K562 (cell line): ENCODE results near the gene CEMIP. TPM values are rescaled to one million over a fixed set of nuclear protein-coding genes. Genes with fewer than 3 reads are reported as not detected.

ENCODE experiments used
- HOXB6 ChIP-seq: fragments of 250-450 bp; sonication (Bioruptor Pico); IDR thresholded peaks from 2 replicates; pipeline ENCODE4 v1.5.1; 2022; ENCODE audit warnings: mild to moderate bottlenecking, borderline replicate concordance
- NR2C1 ChIP-seq, 2 experiments: fragments of 450-650 bp; IDR thresholded peaks; 2 replicates each; pipeline ENCODE4 v1.6.1; 2017; ENCODE audit warnings: mild to moderate bottlenecking in 2 of 2, antibody characterized with exemption in 1 of 2, inconsistent platforms in 1 of 2, missing compliant biosample characterization in 1 of 2, missing genetic modification characterization in 1 of 2
- NRF1 ChIP-seq, 2 experiments: fragments of 450-650 bp; IDR thresholded peaks in 1 of 2; conservative IDR thresholded peaks in 1 of 2; 2 replicates each; pipeline ENCODE4 v1.6.1; 2014; ENCODE audit warnings: mild to moderate bottlenecking in 2 of 2
- PHB2 ChIP-seq: fragments of 450-650 bp; IDR thresholded peaks from 2 replicates; pipeline ENCODE4 v1.6.1; 2017; ENCODE audit warnings: low read depth
- PHF20 ChIP-seq: fragments of 450-650 bp; IDR thresholded peaks from 2 replicates; pipeline ENCODE4 v1.6.1; 2018; ENCODE audit not compliant: partially characterized antibody
- SIN3A ChIP-seq, 2 experiments: fragments of 150-350 bp in 1 of 2; IDR thresholded peaks; 2 replicates each; pipeline ENCODE4 v1.6.1; 2011 to 2016; ENCODE audit warnings: borderline replicate concordance in 2 of 2, low read depth in 2 of 2, low read length in 2 of 2, mild to moderate bottlenecking in 2 of 2, moderate library complexity in 2 of 2; ENCODE audit not compliant: control insufficient read depth in 1 of 2
- SMAD3 ChIP-seq: fragments of 450-650 bp; formaldehyde crosslinking; conservative IDR thresholded peaks from 2 replicates; pipeline ENCODE4 v1.4.0; 2020; ENCODE audit warnings: mild to moderate bottlenecking
- SMARCA5 ChIP-seq: fragments of 450-650 bp; IDR thresholded peaks from 2 replicates; pipeline ENCODE4 v1.6.1; 2016
- SRSF9 ChIP-seq: fragments of 200-400 bp; formaldehyde crosslinking; IDR thresholded peaks from 2 replicates; pipeline ENCODE4 v1.6.1; 2017; ENCODE audit warnings: low read depth, low read length, borderline replicate concordance
- UBTF ChIP-seq, 2 experiments: IDR thresholded peaks; 2 replicates each; pipeline ENCODE4 v1.6.1; 2012; ENCODE audit warnings: improper control_type of control experiment in 2 of 2, low read depth in 2 of 2, low read length in 2 of 2, borderline replicate concordance in 1 of 2
- WHSC1 ChIP-seq: IDR thresholded peaks from one replicate; pipeline ENCODE4 v1.6.1; 2012; ENCODE audit warnings: low read length, control low read depth, inconsistent platforms
- ZFX ChIP-seq: sonication (generic); formaldehyde crosslinking; IDR thresholded peaks from 2 replicates; pipeline ENCODE4 v1.8.0; 2022; ENCODE audit warnings: mild to moderate bottlenecking, missing genetic modification reagents, moderate library complexity
- ZNF12 ChIP-seq: sonication (generic); formaldehyde crosslinking; IDR thresholded peaks from 2 replicates; pipeline ENCODE4 v1.4.0; 2020; ENCODE audit warnings: mild to moderate bottlenecking, missing genetic modification reagents
- ZNF134 ChIP-seq: fragments of 250-450 bp; sonication (Bioruptor Pico); conservative IDR thresholded peaks from 2 replicates; pipeline ENCODE4 v1.4.0; 2020
- ZNF407 ChIP-seq: fragments of 450-650 bp; IDR thresholded peaks from 2 replicates; pipeline ENCODE4 v1.6.1; 2016; ENCODE audit warnings: low read depth
- ZNF431 ChIP-seq: sonication (generic); formaldehyde crosslinking; IDR thresholded peaks from 2 replicates; pipeline ENCODE4 v1.8.0; 2022; ENCODE audit warnings: mild to moderate bottlenecking, missing genetic modification reagents
- polyA plus RNA-seq, 8 experiments: library from polyadenylated mRNA; depleted of rRNA in 4 of 8; stranded (reverse) in 5 of 8; unstranded in 3 of 8; fragments of >200 nt; fragmentation: Nextera tagmentation in 2 of 8; fragmentation: Illumina TruSeq in 1 of 8; extraction: Ambion mirVana in 2 of 8; extraction: Trizol in 1 of 8; gene quantifications; 2 replicates each; pipeline versions ENCODE4 v1.2.1 to v1.2.3, GENCODE V29; 2011 to 2014; ENCODE audit warnings: inconsistent platforms in 1 of 8, missing spikeins in 1 of 8
- total RNA-seq, 7 experiments: library from RNA; depleted of rRNA in 6 of 7; stranded (reverse); fragments of >200 nt in 6 of 7; fragmentation: Illumina TruSeq in 2 of 7; extraction: Trizol in 2 of 7; gene quantifications; 2 replicates each; pipeline versions ENCODE4 v1.2.1 to v1.2.3, GENCODE V29; 2011 to 2021; ENCODE audit warnings: low replicate concordance in 1 of 7
- TF ChIP-seq, protein P1 (sequence below): sonication (generic); formaldehyde crosslinking; IDR thresholded peaks from 2 replicates; pipeline ENCODE4 v1.8.1; 2023; ENCODE audit warnings: mild to moderate bottlenecking, missing genetic modification reagents

Gene CEMIP
- total and polyA plus RNA-seq, 9 of the 15 experiments (the other 6 are each of a cell fraction or from before 2014, with no cell fraction given) = 0.33 TPM; not detected in 8

DNA sequence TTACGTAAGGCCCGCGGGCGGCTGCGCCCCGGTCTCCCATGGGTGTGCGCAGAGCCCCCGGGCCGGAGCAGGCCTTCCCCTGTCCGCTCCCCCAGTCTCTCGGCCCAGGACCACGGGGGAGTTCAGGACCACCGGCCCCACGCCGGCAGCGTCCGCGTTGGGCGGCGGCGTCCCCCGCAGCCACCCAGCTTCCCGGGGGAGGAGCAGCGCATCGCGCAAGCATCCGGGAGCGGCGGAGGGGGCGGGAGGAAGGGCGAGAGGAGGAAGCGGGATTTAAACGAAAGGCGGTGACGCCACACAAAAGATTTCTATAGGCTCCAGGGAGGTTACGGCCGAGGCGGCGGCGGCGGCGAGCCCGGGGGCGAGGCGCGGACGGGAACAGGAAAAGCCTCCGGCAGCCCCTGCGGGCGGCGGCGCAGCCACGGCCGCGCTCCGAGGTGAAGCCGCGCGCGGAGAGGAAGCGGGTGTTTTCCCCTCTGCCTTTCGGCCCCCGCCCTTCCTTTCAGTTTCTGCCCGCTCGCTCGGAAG is 221.5 kb downstream of the CEMIP start, which contains the start of gene TLNRD1 (continued):
- TF ChIP-seq WHSC1 (no peak), ZNF134 (CRISPR knock-in tag) (no peak), ZNF431 (CRISPR knock-in tag) (0 out of 2 replicates have a peak, but pooled peaks have one; percentile 55), ZNF407 (no peak), UBTF (IDR thresholded peaks at IDR 0.05; ENCODE audit: borderline replicate concordance in 1 of 2, low read depth in 2 of 2, low read length in 2 of 2) (peak in 1 of 2 experiments; percentile 73; a peak in 2 of 4 replicates), NR2C1 (IDR thresholded peaks at IDR 0.05) (no peak), NR2C1 (tag; IDR thresholded peaks at IDR 0.05) (no peak), PHB2 (no peak), ZFX (CRISPR knock-in tag) (peak; percentile 83), PHF20 (no peak), SRSF9 (no peak), NRF1 (conservative IDR thresholded peaks at IDR 0.05 in 1 of 2, IDR thresholded peaks at IDR 0.05 in 1 of 2) (peak; percentile 59 to 67), HOXB6 (no peak), SMAD3 (CRISPR knock-in tag) (no peak), SMARCA5 (no peak), ZNF12 (CRISPR knock-in tag) (no peak), SIN3A (IDR thresholded peaks at IDR 0.05; ENCODE audit: borderline replicate concordance in 2 of 2, control insufficient read depth in 1 of 2, low read depth in 2 of 2, low read length in 2 of 2) (no peak)
- TF ChIP-seq, protein P1, sequence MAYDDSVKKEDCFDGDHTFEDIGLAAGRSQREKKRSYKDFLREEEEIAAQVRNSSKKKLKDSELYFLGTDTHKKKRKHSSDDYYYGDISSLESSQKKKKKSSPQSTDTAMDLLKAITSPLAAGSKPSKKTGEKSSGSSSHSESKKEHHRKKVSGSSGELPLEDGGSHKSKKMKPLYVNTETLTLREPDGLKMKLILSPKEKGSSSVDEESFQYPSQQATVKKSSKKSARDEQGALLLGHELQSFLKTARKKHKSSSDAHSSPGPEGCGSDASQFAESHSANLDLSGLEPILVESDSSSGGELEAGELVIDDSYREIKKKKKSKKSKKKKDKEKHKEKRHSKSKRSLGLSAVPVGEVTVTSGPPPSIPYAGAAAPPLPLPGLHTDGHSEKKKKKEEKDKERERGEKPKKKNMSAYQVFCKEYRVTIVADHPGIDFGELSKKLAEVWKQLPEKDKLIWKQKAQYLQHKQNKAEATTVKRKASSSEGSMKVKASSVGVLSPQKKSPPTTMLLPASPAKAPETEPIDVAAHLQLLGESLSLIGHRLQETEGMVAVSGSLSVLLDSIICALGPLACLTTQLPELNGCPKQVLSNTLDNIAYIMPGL (CRISPR knock-in tag) = no peak
